BLaER1 (cell line): ENCODE measurements around the gene IL10.

ENCODE experiments used
- H3K27ac ChIP-seq: shearing (Covaris generic); formaldehyde crosslinking; 2 replicates; pipeline ENCODE4 v1.8.1; 2022
- H3K27me3 ChIP-seq: shearing (Covaris generic); formaldehyde crosslinking; 2 replicates; pipeline ENCODE4 v1.8.1; 2022
- H3K36me3 ChIP-seq: shearing (Covaris generic); formaldehyde crosslinking; 2 replicates; pipeline ENCODE4 v1.8.1; 2022
- H3K4me1 ChIP-seq: shearing (Covaris generic); formaldehyde crosslinking; 2 replicates; pipeline ENCODE4 v1.8.1; 2022
- H3K4me2 ChIP-seq: shearing (Covaris generic); formaldehyde crosslinking; 2 replicates; pipeline ENCODE4 v1.8.1; 2022
- H3K4me3 ChIP-seq: shearing (Covaris generic); formaldehyde crosslinking; 2 replicates; pipeline ENCODE4 v1.8.1; 2022
- H3K9ac ChIP-seq: shearing (Covaris generic); formaldehyde crosslinking; 2 replicates; pipeline ENCODE4 v1.8.1; 2022
- H3K9me3 ChIP-seq: shearing (Covaris generic); formaldehyde crosslinking; 2 replicates; pipeline ENCODE4 v1.8.1; 2022
- H4K20me1 ChIP-seq: shearing (Covaris generic); formaldehyde crosslinking; 2 replicates; pipeline ENCODE4 v1.8.1; 2022
- Cebpa-rat ChIP-seq: shearing (Covaris generic); IDR thresholded peaks from 2 replicates; pipeline ENCODE4 v1.8.1; 2022

IL10 gene

GRCh38 chr1:206727981-206728696 is 44.2 kb downstream of the IL10 start:
- peaks cover 100% of the 10 kb centered on the region for H4K20me1 ChIP-seq
- H3K9me3 ChIP-seq: no peaks in the 10 kb centered on the region
- H3K27me3 ChIP-seq: no peaks in the 10 kb centered on the region
- peaks cover 77% of the 10 kb centered on the region for H3K36me3 ChIP-seq
- peak overlapping the region; percentile 74 for H3K4me2 ChIP-seq
- H3K27ac ChIP-seq: peak overlapping the region; percentile 73
- H3K4me1 ChIP-seq: peaks cover 91% of the 10 kb centered on the region
- peak overlapping the region; percentile 64 for H3K9ac ChIP-seq
- H3K4me3 ChIP-seq: no peak overlapping the region
- TF ChIP-seq Cebpa-rat: no peak

GRCh38 chr1:206725109-206725963 is 47.0 kb downstream of the IL10 start:
- TF ChIP-seq Cebpa-rat: no peak

GRCh38 chr1:206723805-206724472 is 48.4 kb downstream of the IL10 start:
- TF ChIP-seq Cebpa-rat: no peak
- Histone ChIP-seq H3K9ac (0 out of 2 replicates have a peak overlapping the region, but pooled peaks have one; percentile 15), H3K9me3 (no peaks in the 10 kb centered on the region), H3K4me3 (no peak overlapping the region), H4K20me1 (peaks cover 100% of the 10 kb centered on the region), H3K36me3 (peaks cover 67% of the 10 kb centered on the region), H3K4me1 (peaks cover 100% of the 10 kb centered on the region), H3K4me2 (peak overlapping the region; percentile 74), H3K27ac (peak overlapping the region; percentile 66), H3K27me3 (no peaks in the 10 kb centered on the region)

More at GRCh38 chr1:206725109-206725963, 47.0 kb downstream of the IL10 start:
- Histone ChIP-seq H3K4me3 (no peak overlapping the region), H3K9ac (no peak overlapping the region), H3K4me1 (peaks cover 100% of the 10 kb centered on the region), H4K20me1 (peaks cover 100% of the 10 kb centered on the region), H3K36me3 (peaks cover 69% of the 10 kb centered on the region), H3K4me2 (peak overlapping the region; percentile 74), H3K27me3 (no peaks in the 10 kb centered on the region), H3K9me3 (no peaks in the 10 kb centered on the region), H3K27ac (no peak overlapping the region)

- no peak overlapping the region for H3K4me3 ChIP-seq
- peaks cover 100% of the 10 kb centered on the region for H4K20me1 ChIP-seq
- peaks cover 62% of the 10 kb centered on the region for H3K36me3 ChIP-seq
- H3K4me2 ChIP-seq: peak overlapping the region; percentile 74
- no peaks in the 10 kb centered on the region for H3K27me3 ChIP-seq
- H3K9ac ChIP-seq: 0 out of 2 replicates have a peak overlapping the region, but pooled peaks have one; percentile 15
- H3K9me3 ChIP-seq: no peaks in the 10 kb centered on the region
- peaks cover 100% of the 10 kb centered on the region for H3K4me1 ChIP-seq
- peak overlapping the region; percentile 66 for H3K27ac ChIP-seq
- TF ChIP-seq Cebpa-rat: no peak
Measured at GRCh38 chr1:206723462-206723804, 48.9 kb downstream of the IL10 start.

- H3K4me1 ChIP-seq: peaks cover 99% of the 10 kb centered on the region
- no peaks in the 10 kb centered on the region for H3K9me3 ChIP-seq
- H3K4me3 ChIP-seq: no peak overlapping the region
- no peak for TF ChIP-seq Cebpa-rat
- 0 out of 2 replicates have a peak overlapping the region, but pooled peaks have one; percentile 15 for H3K9ac ChIP-seq
- no peaks in the 10 kb centered on the region for H3K27me3 ChIP-seq
- H3K27ac ChIP-seq: peak overlapping the region; percentile 66; the same call in 1 of the 2 replicates
- peak overlapping the region; percentile 74 for H3K4me2 ChIP-seq
- peaks cover 57% of the 10 kb centered on the region for H3K36me3 ChIP-seq
- H4K20me1 ChIP-seq: peaks cover 100% of the 10 kb centered on the region
Measured at GRCh38 chr1:206722751-206723461, 49.4 kb downstream of the IL10 start.

- Histone ChIP-seq H3K4me3 (no peak overlapping the region), H3K27me3 (no peaks in the 10 kb centered on the region), H3K4me2 (peak overlapping the region; percentile 20; the same call in 1 of the 2 replicates), H3K4me1 (peaks cover 98% of the 10 kb centered on the region), H4K20me1 (peaks cover 100% of the 10 kb centered on the region), H3K9ac (no peak overlapping the region), H3K36me3 (peaks cover 56% of the 10 kb centered on the region), H3K9me3 (no peaks in the 10 kb centered on the region), H3K27ac (no peak overlapping the region)
- TF ChIP-seq Cebpa-rat: no peak
Measured at GRCh38 chr1:206721454-206721853, 50.8 kb downstream of the IL10 start.

- Histone ChIP-seq H3K4me2 (peak overlapping the region; percentile 25), H3K9me3 (no peaks in the 10 kb centered on the region), H3K36me3 (peaks cover 54% of the 10 kb centered on the region), H3K4me1 (peaks cover 98% of the 10 kb centered on the region), H4K20me1 (peaks cover 100% of the 10 kb centered on the region), H3K4me3 (no peak overlapping the region), H3K9ac (0 out of 2 replicates have a peak overlapping the region, but pooled peaks have one; percentile 23), H3K27me3 (no peaks in the 10 kb centered on the region), H3K27ac (no peak overlapping the region)
- no peak for TF ChIP-seq Cebpa-rat
Measured at GRCh38 chr1:206719169-206719839, 53.0 kb downstream of the IL10 start.

GRCh38 chr1:206717674-206717989 is 54.7 kb downstream of the IL10 start:
- Histone ChIP-seq H3K27me3 (no peaks in the 10 kb centered on the region), H3K9me3 (no peaks in the 10 kb centered on the region), H3K4me3 (no peak overlapping the region), H3K4me2 (peak overlapping the region; percentile 67), H3K27ac (no peak overlapping the region), H3K36me3 (peaks cover 38% of the 10 kb centered on the region), H3K4me1 (peaks cover 98% of the 10 kb centered on the region), H4K20me1 (peaks cover 100% of the 10 kb centered on the region), H3K9ac (no peak overlapping the region)
- no peak for TF ChIP-seq Cebpa-rat
